ENCODE results near the gene RRM2.
A peak's percentile ranks its signal among the peaks of the same experiment; 100 is the strongest.
"Not testable (repeated sequence)": the region's sequence is repeated elsewhere in the genome, so short reads cannot be mapped to it uniquely, and the experiment has no call there.

RRM2 gene

DNA sequence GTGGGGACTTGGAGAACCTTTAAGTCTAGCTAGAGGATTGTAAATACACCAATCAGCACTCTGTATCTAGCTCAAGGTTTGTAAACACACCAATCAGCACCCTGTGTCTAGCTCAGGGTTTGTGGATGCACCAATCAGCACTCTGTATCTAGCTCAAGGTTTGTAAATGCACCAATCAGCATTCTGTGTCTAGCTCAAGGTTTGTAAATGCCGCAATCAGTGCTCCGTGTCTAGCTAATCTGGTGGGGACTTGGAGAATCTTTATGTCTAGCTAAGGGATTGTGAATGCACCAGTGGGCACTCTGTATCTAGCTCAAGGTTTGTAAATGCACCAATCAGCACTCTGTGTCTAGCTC, 30.7 kb upstream of the RRM2 start:
- FAIRE-seq = not testable (repeated sequence)

DNA sequence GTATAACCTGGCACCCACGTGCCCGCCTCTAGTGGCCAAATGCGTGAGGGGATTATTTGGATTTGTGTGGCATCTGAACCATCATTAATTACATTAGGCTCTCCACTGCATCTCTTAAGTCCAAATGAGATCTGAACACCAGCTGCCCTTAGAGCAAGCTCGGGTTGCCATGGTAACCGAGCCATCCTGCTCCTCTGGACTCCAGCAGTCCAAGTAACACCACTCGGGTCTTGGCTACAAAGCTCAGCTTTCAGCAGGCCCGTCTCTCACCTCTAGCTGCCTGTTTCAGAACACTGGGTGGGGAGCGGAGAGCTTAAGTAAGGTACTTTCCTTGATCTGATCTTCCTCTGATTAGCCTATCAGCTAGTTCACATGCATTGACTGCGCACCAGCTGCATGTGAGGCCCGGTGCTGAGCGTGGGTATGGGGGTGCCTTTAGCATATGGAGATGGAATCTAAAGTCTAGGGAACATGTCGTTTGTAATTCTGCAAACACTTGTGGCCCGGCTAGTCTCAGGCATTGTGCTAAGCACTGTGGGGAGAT, 28.2 kb upstream of the RRM2 start:
- no peak for FAIRE-seq

DNA sequence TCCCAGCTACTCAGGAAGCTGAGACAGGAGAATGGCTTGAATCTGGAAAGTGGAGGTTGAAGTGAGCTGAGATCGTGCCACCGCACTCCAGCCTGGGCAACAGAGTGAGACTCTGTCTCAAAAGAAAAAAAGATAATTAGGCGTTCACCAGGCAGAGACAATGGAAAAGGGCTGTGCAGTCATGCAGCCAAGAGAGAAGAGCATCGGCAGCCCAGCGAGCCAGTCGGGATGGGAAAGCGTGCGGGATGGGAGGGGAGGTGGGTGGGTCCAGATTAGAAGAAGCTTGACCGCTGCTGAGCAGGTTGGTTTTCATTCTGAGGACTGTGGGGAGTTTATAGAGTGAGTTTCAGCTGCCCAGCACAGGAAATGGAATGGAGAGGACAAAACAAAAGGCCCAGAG, 27.4 kb upstream of the RRM2 start:
- no peak for FAIRE-seq

DNA sequence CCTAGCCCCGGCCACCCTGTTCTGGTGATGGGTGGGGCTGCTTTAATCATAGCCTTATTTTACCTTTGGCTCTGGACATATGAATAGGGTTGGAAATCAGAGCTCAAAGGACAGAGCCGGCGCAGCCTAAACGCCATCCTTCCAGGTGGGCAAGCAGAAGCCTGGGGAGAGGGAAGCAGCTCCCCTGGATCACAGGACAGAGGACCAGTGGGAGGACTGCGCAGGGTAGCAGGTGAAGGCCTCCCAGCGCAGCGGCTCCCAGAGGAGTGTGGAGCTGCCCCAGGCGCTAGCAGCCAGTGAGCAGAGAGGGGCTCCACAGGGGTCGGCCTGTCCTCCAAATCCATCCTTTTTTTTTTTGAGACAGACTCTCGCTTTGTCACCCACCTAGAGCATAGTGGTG, 25.9 kb upstream of the RRM2 start:
- no peak for FAIRE-seq

DNA sequence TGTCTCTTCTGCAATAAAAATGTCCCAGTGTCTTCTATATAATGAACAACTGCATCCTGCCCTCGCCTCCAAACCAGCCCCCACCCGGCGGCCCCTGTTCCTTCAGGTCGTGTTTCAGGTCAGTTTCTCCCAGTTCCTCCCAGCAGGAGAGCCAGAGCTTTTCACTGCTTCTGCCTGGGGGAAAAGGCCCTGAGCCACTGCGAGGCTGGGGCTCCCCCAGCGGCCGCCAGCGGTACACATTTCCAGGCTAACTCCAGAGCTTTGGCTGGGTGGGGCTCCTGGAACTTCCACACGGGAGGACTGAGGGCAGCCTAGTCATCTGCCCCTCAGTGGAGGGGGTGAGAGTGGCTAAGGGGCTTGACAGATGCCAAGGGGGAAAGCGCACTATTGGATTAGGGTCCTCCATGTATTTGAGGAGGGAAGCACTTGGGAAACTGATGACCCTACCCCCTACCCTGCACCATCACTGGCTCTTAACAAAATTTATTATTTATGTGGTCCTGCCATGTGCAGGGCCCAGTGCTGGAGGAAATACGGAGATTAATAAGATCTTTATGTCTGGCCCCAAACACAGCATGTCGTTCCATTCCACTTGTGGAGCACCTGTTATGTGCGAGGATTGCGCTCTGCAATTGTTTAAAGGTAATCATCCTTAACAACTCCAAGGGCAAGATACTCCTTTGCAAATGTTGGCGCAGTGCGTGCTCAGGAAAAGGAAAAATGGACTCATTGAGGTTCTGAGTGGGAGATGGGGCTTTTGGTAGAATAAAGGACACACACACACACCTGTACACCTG, 25.0 kb upstream of the RRM2 start:
- no peak for FAIRE-seq

DNA sequence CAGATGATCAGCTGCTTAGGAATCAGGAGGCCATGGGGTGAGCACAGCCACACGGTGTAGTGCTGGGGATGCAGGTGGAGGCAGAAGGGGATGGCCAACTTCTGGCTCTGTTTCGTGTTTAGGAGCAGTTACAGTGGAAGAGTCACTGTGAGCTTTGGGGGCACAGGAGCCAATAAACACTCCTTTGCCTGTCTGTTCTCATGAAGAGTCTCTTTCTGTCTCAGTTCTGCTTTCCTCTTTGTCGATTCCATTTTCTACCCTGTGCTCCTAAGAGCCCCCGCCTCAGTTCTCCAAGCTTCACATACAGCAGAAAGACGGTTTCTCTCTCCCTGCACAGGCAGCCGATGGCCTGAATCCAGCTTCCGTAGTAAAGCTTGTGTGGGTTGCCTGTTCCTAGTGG, 21.0 kb upstream of the RRM2 start:
- no peak for FAIRE-seq

DNA sequence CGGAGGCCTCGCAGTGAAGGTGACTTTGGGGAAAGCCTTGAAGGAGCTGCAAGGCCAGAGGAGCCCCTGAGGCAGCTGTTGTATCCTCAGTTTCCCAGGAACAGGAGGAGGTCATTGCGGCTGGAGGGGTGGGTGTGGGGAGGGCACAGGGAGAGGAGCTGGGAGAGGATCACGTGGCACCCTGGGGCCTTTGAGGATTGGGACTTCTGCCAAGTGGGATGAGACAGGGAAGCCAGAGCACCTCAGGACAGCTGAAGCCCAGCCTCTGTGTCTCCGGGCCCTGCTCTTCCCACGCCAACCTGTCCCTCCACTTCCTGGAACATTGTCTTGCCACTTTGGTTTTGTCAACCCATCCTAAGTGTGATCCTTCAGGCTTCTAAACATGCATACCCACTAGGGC, 19.4 kb upstream of the RRM2 start:
- FAIRE-seq = no peak

DNA sequence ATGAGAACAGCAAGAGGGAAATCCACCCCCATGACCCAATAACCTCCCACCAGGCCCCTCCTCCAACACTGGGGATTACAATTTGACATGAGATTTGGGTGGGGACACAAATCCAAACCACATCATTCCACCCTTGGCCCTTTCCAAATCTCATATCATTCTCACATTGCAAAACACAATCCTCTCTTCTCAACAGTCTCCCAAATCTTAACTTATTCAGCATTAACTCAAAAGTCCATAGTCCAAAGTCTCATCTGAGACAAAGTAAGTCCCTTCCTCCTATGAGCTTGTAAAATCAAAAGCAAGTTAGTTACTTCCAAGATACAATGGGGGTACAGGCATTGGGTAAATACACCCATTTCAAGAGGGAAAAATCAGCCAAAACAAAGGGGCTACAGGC, 17.6 kb upstream of the RRM2 start:
- FAIRE-seq = not testable (repeated sequence)

DNA sequence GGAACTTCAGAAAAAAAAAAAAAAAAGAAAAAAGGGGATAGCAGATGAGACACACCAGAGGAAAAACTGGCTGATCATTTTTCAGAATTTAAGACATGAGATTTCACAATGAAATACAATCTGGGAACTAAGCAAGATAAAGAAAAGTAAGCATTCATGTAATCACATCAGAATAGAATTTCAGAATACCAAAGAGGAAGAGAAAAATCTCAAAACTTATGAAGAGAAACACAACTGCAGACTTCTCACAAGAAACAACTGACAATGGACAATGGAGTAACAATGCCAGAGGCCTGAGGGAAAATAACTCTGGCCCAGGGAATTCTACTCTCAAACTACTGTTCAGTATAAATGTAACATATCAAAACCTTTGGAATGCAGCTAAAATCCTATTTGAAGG, 13.2 kb upstream of the RRM2 start:
- FAIRE-seq = no peak

DNA sequence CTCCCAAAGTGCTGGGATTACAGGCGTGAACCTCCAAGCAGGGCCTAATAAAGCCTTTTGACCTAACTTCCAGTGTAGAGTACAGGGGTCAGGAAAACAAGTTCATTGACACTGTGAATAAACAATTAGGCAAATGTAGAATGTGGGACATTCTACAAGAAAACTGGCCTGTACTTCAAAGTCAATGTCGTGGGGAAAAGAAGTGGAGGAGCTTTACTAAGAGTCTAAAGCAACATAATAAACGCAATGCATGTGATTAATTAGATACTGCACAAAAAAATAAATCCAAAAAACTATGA, 3.6 kb upstream of the RRM2 start:
- FAIRE-seq = no peak

DNA sequence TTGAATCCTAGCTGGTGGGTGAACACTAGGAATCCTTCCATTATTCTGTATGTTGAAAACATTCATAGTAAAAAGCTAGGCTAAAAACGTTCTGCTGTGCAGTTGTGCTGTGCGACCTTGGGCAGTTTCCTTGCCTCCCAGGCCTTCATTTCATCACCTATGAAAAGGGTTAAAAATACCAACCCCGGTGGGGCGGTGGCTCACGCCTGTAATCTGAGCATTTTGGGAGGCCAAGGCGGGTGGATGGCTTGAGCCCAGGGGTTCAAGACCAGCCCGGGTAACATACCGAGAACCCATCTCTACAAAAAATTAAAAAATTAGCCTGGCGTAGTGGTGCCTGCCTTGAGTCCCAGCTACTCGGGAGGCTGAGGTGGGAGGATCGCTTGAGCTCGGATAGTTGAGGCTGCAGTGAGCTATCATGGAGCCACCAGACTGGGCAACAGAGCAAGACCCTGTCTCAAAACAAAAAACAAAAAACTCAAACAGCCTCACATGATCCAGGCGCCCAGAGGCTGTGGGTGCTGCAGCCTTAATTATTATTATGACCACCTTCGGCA, 2.9 kb upstream of the RRM2 start:
- no peak for FAIRE-seq

DNA sequence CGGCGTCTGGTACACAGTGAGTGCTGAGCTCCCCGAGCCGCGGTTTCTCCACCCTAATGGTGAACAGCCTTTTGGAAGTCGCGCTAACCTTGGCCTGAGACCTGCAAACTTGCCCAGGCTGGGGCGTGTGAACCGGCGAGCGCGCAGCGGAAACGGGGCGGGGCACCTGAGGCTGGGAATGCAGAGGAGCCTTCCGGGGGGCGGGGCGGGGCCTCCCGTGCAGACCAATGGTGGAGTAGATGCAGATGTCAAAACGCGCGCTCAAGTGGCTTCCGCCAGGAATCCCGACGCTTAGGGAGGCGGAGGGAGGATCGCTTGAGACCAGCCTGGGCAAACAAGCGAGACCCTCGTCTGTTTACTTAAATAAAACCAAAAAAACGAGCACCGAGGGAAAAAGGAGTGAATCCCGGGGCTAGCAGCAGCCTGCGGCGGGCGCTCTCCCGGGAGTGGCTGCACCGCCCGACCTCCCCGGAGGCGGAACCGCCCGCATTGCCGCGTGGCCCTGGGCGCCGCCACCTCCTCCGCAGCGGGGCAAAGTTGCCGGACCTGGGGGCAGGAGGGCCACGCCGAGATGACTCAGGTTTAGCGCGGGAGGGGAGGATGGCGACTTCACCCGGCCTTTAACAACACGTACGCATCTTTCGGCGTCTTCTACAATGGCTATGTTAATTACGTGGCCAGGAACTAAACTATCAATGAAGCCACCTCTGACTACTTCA, 2.2 kb upstream of the RRM2 start:
- FAIRE-seq = peak; percentile 82

DNA sequence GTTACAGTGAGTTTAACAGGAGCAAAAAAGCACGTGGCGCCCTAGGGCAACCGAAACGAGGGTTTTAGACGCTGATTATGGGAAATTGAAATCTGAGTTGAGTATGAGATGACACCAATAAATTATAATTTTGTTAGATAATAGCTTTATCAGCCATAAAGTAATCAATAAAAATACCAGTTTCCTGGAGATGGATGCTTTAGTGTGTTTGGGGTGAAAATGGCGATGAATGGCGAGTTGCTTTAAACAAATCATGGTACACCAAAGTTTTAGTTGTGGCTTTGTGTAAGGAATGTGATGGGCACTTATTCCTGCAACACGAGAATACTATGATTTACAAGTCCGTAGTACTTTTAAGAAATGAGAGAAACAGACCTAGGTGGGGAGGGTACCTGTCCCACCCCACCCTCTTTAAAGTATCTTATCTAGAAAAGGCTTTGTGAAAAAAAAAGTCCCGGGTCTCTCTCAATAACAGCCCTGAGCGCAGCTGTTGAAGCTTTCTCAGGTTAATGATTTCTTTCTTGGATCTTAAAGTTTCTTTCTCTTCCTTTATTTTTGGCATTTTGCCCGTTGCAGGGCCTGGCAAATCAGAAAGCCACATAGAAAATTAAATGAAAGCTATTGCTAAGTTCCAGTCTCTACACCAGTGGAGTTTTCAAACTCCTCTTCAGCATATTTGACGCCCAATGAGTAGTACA, 1.5 kb upstream of the RRM2 start:
- FAIRE-seq = no peak

DNA sequence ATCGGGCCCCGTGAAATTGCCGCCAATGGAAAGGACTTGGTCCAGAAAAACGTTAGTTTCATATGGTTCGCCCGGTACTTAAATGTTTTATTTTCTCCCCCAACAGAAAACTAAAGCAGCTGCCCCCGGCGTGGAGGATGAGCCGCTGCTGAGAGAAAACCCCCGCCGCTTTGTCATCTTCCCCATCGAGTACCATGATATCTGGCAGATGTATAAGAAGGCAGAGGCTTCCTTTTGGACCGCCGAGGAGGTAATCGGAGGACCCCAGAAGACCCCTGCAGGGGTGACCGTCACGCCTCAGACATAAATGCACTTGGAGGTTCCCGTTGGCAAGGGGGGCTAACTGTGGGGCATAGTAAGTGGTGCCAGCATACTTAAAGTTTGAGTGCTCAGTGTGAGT, 742 bp downstream of the RRM2 start:
- FAIRE-seq = no peak

DNA sequence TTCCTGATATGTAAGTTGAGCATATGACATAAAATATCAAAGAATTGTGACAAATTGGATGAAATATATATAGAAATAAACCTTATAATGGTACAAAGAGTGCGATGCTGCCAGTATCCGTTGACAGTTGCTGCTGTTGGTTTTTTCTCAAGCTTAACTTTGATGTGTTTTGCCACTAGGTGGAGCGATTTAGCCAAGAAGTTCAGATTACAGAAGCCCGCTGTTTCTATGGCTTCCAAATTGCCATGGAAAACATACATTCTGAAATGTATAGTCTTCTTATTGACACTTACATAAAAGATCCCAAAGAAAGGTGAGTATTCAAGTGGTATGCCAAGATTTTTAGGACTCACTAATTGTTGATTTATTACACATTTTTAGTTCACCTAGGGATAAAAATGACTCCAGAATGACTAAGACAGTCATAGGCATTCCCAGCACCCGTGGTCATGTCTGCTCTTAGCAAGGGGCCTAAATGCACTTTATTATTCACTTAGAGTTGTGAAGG, 2.1 kb downstream of the RRM2 start:
- FAIRE-seq = peak; percentile 87

DNA sequence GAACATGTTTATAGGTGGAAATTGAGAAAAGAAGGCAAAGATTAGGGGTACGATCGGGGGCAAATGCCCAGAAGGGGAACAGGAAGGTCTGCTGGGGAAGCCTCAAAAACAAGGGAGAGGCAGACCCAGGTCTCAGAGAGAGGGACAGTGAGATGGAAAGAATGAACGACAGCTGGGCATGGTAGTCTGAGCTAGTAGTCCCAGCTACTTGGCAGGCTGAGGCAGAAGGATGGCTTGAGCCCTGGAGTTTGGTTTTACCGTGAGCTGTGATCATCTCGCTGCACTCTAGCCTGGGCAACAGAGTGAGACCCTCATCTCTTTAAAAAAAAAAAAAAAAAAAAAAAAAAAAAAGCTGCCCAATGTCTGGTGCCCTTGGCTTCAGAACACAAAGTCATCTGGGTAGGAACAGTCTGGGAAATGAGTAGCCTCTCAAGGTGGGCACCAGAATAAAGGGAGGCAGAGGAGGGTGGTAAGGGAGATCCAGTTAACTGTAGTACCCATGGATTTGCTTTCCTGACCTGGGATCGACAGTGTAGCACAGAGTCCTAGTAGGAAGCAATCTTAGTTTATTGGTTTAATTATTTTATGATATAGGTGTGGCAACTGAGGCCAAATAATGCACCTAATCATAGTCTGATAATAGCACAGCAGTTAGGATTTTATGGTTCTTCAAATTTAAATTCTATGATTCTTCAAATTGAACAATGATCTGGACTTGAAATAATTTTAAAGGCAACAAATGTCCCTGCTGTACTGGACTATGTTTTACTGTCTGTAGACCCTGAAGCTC, 3.5 kb downstream of the RRM2 start:
- FAIRE-seq = no peak

DNA sequence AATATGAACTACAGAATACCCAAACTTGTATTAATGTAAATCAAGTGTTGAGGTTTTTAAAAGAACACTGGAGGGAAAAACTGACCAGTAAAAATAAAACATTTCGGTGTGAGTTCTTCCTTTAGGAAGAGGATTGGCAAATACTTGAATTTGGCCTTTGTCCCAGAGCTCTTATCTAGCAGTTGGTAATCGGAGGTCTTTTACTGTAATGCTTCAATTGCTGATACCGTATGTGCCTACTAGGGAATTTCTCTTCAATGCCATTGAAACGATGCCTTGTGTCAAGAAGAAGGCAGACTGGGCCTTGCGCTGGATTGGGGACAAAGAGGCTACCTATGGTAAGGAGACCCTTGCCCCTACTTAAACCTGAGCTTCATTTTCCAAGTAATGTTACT, 4.1 kb downstream of the RRM2 start:
- no peak for FAIRE-seq

DNA sequence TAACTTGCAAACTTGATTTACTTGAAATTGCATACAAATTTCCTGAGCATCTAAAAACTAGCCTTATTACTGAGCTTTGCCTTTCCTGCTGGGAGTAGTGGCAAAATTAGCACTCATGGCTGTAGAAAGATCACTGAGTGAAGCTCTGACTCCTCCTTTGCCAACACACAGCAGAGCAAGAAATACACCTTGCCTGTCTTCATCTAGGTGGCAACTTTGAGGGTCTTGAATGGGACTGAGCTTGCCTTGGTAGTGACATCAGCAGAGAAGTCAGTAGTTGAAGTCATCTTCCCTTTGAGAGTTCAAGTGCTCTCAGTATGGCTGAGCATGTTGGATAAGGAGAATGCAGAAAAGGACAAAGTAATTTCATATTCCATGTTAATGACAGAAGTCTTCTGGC, 5.9 kb downstream of the RRM2 start:
- FAIRE-seq = no peak

DNA sequence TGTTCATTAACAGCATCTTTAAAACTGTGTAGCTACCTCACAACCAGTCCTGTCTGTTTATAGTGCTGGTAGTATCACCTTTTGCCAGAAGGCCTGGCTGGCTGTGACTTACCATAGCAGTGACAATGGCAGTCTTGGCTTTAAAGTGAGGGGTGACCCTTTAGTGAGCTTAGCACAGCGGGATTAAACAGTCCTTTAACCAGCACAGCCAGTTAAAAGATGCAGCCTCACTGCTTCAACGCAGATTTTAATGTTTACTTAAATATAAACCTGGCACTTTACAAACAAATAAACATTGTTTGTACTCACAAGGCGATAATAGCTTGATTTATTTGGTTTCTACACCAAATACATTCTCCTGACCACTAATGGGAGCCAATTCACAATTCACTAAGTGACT, 7.0 kb downstream of the RRM2 start:
- FAIRE-seq = no peak

DNA sequence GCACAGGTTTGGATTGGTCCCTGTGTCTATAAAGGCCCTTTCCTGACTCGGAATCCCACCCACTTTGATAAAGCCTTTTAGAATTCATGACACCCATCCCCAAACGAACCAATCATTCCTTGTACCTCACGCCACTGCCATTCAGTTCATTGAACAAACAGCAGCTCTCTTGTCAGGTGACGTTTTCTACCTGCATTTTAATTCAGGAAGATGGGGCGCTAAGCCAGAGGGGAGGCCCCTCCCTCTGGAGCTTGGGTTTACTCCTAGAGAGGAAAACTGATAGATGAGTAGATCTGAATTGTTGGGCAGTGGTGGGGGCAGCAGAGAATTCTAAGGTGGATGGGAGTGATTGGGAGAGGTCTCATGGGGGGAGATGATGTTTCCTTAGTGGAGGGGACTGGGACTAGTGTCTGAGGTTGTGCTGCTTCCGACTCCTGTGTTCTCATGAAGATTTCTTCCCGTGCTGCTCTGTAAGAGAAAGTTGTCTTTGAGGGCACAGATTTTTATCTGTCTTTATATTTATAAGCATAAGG, 9.6 kb downstream of the RRM2 start:
- FAIRE-seq = no peak

DNA sequence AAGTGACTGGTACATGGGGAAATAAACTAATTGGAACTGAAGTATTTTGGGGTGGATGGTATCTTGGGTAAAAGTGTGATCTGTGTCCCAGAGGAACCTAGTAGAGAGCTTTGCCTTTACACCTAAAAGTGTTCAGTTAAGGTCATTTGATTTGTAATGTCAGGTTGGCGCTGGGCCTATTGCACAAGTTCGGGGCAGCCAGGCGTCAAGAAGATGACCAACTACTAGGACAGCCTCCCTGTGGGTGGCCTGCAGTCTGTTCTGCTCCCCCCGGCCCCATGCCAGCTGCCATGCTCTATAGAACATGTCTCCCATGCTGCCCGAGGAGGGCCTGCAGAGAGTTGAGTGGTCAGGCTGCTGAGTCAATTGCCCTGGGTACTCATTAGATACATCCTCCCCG, 10.1 kb downstream of the RRM2 start:
- FAIRE-seq = no peak

DNA sequence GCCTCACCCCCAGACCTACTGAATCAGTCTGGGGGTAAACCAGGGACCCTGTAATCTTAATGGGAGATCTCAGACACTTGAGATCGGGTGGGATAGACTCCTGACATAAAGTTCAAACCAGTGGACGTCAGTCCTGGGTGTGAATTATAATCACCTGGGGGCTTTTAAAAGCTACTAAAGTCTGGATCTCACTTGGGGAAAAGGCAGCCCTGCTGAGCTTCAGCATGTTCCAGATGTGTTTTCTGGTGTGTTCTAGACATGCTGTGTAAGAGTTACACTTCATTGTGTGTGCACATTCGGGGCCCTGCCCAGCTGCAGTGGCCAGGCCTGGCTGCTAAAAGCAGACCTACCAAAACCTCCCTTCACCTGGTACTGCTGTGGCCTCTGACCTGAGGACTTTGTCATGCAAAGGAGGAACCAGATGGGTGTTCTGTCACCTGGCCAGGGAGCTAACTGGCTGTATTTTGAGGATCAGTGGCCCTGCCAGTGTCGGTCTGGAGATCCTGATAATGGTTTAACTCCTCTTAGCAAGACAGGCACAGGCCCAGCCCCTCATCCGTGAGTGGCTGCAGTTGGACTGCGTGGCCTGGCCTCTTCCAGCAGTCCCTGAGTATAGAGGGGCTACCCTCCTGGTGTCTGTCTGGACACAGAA, 10.6 kb downstream of the RRM2 start:
- no peak for FAIRE-seq
